GM18505 (cell line): ENCODE data around the gene KLRC4.
"Not testable (repeated sequence)": the region's sequence is repeated elsewhere in the genome, so short reads cannot be mapped to it uniquely, and the experiment has no call there.

Source experiments
- ATAC-seq: cut with Tn5 transposase; IDR thresholded peaks from one replicate; pipeline ENCODE4 v1.9.1; 2021; ENCODE audit not compliant: unreplicated experiment
- POLR2A ChIP-seq: IDR thresholded peaks from 4 replicates; pipeline ENCODE4 v1.6.1; 2011; ENCODE audit warnings: borderline replicate concordance; ENCODE audit not compliant: insufficient read depth, insufficient read length; ENCODE audit errors: extremely low read depth

KLRC4 gene

GRCh38 chr12:10408842-10409241 lies 715 bp downstream of the KLRC4 start:
- no peak for TF ChIP-seq POLR2A
- ATAC-seq = no peak

GRCh38 chr12:10406725-10407124 lies 2.8 kb downstream of the KLRC4 start:
- no peak for TF ChIP-seq POLR2A
- ATAC-seq = no peak

GRCh38 chr12:10405294-10405693 lies 4.3 kb downstream of the KLRC4 start:
- no peak for TF ChIP-seq POLR2A
- no peak for ATAC-seq

- TF ChIP-seq POLR2A = no peak
- ATAC-seq = no peak
Observed at GRCh38 chr12:10404798-10405197, 4.8 kb downstream of the KLRC4 start.

- ATAC-seq = no peak
- no peak for TF ChIP-seq POLR2A
Observed at GRCh38 chr12:10400829-10401228, 8.7 kb downstream of the KLRC4 start.

GRCh38 chr12:10398168-10398567 lies 11.4 kb downstream of the KLRC4 start:
- no peak for TF ChIP-seq POLR2A
- no peak for ATAC-seq

- no peak for TF ChIP-seq POLR2A
- ATAC-seq = no peak
Observed at GRCh38 chr12:10397296-10397695, 12.3 kb downstream of the KLRC4 start.

GRCh38 chr12:10396176-10396575 lies 13.4 kb downstream of the KLRC4 start:
- not testable (repeated sequence) for ATAC-seq

GRCh38 chr12:10395390-10395998 lies 14.1 kb downstream of the KLRC4 start:
- peak; percentile 83 for ATAC-seq
- TF ChIP-seq POLR2A = no peak

- not testable (repeated sequence) for ATAC-seq
Observed at GRCh38 chr12:10394531-10395152, 14.9 kb downstream of the KLRC4 start.

GRCh38 chr12:10393291-10393690 lies 16.3 kb downstream of the KLRC4 start:
- no peak for TF ChIP-seq POLR2A
- ATAC-seq = no peak

- ATAC-seq = peak; percentile 59
- no peak for TF ChIP-seq POLR2A
Observed at GRCh38 chr12:10392394-10392930, 17.1 kb downstream of the KLRC4 start.

GRCh38 chr12:10390991-10391390 lies 18.6 kb downstream of the KLRC4 start:
- not testable (repeated sequence) for ATAC-seq

- TF ChIP-seq POLR2A = no peak
Observed at GRCh38 chr12:10389904-10390303, 19.7 kb downstream of the KLRC4 start, which contains the start of gene KLRK1. Gene KLRK1, minus strand, starts transcription at chr12:10390041. Its CDS starts 1,231 bp downstream, at chr12:10388810.

More at GRCh38 chr12:10389904-10390303, 19.7 kb downstream of the KLRC4 start, which contains the start of gene KLRK1:
- no peak for ATAC-seq
